Upper lobe of right lung (tissue), 1 donor: Measurements from ENCODE around the gene SIMC1. TPM values are rescaled to one million over a fixed set of nuclear protein-coding genes. Genes with fewer than 3 reads are reported as not detected.
"Not testable (repeated sequence)": the region's sequence is repeated elsewhere in the genome, so short reads cannot be mapped to it uniquely, and the experiment has no call there.

Experiments used
- ATAC-seq: fragments of 200-7000 bp; cut with Tn5 transposase; one replicate; pipeline ENCODE4 v1.9.1; 2020; ENCODE audit warnings: mild to moderate bottlenecking, moderate library complexity
- DNase-seq: peaks from one replicate; pipeline ENCODE4 v3.0.0-alpha.2; 2020
- H3K27ac ChIP-seq: fragments of 200-600 bp; one replicate; pipeline ENCODE4 v1.8.0; 2022
- H3K27me3 ChIP-seq: fragments of 200-600 bp; one replicate; pipeline ENCODE4 v1.8.0; 2022; ENCODE audit warnings: mild to moderate bottlenecking
- H3K36me3 ChIP-seq: fragments of 200-600 bp; one replicate; pipeline ENCODE4 v1.8.0; 2022
- H3K4me1 ChIP-seq: fragments of 200-600 bp; one replicate; pipeline ENCODE4 v1.8.0; 2022
- H3K4me3 ChIP-seq: fragments of 200-600 bp; one replicate; pipeline ENCODE4 v1.8.0; 2022; ENCODE audit warnings: mild to moderate bottlenecking
- H3K9me3 ChIP-seq: fragments of 200-600 bp; one replicate; pipeline ENCODE4 v1.8.0; 2022
- intact Hi-C: fragments of 100-400 bp; cut with DNase I; formaldehyde crosslinking; loops from one replicate; pipeline ENCODE4 v1.11.0; 2022
- total RNA-seq: library from RNA; stranded (reverse); fragmentation: NEBNext Ultra II Directional; extraction: Animal tissue kit (Norgen Biotek cat#: 25700); gene quantifications from one replicate; pipeline ENCODE4 v1.2.1, GENCODE V29; 2021
- TF ChIP-seq, protein P1 (sequence below): fragments of 200-600 bp; IDR thresholded peaks from one replicate; pipeline ENCODE4 v1.8.0; 2022; ENCODE audit warnings: antibody characterized with exemption
- donor health status: DM: no; HTN: yes; CAD: no; lungs with severe emphysema.

SIMC1 gene
- total RNA-seq, 1 donor from 2014 or later, result 17.6 TPM

DNA sequence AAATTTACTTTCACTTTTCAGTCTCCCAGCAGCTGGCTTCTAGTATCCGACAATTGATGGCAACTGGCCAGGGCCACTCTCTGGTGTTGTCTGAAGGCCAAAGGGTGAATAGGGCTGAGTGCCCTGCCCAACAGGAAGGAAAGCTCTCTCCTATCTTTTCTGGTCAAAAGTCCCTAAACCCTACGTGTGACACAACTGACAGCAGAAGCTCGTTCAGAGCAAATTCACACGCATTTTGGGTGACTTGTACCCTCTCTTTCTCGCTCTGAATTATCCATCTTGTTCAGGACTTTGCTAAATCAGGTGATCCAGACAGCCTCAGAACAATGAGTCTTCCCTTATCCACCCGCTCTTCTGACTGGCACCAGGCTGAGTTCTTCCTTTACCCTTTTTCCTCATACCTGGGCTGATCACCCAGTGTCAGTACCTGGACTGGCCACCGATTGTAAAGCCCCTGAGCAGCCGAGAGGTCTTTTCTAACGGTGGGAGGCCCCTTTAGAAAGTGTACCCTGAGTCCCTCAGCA is 21.8 kb upstream of the SIMC1 start:
- H3K9me3 ChIP-seq, H3K4me1 ChIP-seq, H3K27ac ChIP-seq, H3K4me3 ChIP-seq, H3K36me3 ChIP-seq, H3K27me3 ChIP-seq, intact Hi-C loops: not testable (repeated sequence)
- peak; percentile 80 for ATAC-seq
- DNase-seq, result peak; percentile 84

DNA sequence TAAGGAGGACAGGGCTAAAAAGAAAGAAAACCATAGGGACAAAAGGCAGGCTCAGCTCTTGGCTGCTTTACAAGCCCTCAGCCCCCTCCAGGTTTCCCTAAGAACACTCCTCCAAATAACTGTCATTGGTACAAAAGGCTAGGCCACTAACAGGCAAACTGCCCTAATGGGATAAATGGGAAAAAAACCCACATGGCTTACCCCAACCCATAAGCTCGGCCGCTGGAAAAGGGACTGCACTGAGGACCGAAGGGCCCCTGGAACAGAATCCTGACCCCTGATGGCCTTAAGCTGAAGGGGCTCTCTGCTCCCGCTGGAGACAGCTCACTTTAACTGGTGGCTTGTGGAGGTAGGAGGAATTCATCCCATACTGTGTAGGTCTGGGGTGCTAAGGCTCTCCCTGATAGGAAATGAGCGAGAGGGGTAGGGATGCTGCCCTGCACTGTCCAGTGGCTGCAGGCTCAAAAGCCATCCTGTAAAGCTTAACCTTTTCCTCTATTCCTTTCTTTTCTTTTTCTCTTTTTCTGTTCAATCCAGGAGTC is 21.0 kb upstream of the SIMC1 start:
- H3K4me3 ChIP-seq, intact Hi-C loops, H3K36me3 ChIP-seq, DNase-seq, H3K9me3 ChIP-seq, H3K27me3 ChIP-seq, H3K27ac ChIP-seq, H3K4me1 ChIP-seq, ATAC-seq: not testable (repeated sequence)

DNA sequence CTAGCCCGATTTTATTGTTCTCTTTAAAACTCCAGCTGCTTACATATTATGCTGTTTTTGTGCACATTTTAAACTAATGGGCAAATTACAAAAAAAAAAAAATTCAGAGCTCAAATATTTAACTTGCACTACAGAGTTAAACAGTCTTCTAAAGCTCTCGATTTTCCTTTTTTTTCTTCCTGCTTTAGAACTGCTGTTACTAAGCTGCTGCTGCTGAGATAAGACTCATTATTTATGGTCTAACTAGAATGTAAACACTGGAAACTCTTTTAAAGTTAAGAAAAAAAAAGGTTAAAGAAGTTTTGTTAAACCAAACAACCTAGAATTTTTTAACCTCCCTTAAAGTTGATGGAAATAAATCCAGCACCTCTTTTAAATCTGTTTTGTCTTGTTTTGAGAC is 20.5 kb upstream of the SIMC1 start:
- ATAC-seq, H3K4me1 ChIP-seq, DNase-seq, H3K4me3 ChIP-seq, H3K36me3 ChIP-seq, intact Hi-C loops, H3K27me3 ChIP-seq, H3K9me3 ChIP-seq, H3K27ac ChIP-seq: not testable (repeated sequence)

DNA sequence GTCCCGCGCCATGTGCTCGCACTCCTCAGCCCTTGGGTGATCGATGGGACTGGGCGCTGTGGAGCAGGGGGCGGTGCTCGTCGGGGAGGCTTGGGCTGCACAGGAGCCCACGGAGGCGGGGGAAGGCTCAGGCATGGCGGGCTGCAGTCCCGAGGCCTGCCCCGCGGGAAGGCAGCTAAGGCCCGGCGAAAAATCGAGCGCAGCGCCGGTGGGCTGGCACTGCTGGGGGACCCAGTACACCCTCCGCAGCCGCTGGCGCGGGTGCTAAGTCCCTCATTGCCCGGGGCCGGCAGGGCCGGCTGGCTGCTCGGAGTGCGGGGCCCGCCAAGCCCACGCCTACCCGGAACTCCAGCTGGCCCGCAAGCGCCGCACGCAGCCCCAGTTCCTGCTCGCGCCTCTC is 16.2 kb upstream of the SIMC1 start:
- H3K27me3 ChIP-seq, DNase-seq, intact Hi-C loops, H3K4me3 ChIP-seq, H3K9me3 ChIP-seq, H3K4me1 ChIP-seq, H3K27ac ChIP-seq, H3K36me3 ChIP-seq, ATAC-seq: not testable (repeated sequence)

DNA sequence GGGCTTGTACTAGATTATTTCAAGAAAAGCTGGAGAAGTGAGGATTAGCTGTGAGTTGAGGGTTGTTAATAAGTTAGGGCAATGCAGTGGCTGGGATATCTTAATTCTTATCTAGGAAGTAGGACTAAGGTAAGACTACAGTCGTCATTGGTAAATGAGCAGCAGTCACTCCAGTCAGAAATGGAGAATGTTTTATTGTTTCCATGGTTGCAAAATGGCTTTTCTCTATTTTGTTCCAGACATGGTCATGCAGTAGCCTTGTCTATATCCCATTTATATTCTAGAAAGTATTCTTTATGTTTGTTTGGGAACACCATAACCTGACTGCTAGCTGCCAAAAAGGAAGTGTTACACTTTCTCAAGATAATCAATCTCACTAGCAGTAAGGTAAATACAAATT is 9.9 kb upstream of the SIMC1 start:
- H3K4me1 ChIP-seq, DNase-seq, H3K27me3 ChIP-seq, H3K36me3 ChIP-seq, H3K9me3 ChIP-seq, ATAC-seq, intact Hi-C loops, H3K27ac ChIP-seq, H3K4me3 ChIP-seq: not testable (repeated sequence)

DNA sequence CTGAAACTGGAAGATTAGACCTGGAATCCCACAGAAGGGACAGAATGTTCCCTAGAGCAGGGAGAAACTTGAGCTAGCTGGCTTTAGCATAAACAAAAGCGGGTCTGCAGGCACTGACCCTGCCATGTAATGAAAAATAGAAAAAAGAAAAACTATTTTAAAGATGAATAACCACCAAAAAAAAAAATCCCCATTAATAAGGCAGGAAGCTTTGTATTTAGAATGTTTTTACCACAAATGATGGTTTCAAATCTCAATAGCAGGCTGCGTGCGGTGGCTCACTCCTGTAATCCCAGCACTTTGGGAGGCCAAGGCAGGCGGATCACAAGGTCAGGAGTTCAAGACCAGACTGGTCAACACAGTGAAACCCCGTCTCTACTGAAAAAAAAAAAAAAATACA is 5.0 kb upstream of the SIMC1 start:
- H3K27ac ChIP-seq, H3K36me3 ChIP-seq, intact Hi-C loops, H3K27me3 ChIP-seq, H3K4me3 ChIP-seq, ATAC-seq, DNase-seq, H3K9me3 ChIP-seq, H3K4me1 ChIP-seq: not testable (repeated sequence)

DNA sequence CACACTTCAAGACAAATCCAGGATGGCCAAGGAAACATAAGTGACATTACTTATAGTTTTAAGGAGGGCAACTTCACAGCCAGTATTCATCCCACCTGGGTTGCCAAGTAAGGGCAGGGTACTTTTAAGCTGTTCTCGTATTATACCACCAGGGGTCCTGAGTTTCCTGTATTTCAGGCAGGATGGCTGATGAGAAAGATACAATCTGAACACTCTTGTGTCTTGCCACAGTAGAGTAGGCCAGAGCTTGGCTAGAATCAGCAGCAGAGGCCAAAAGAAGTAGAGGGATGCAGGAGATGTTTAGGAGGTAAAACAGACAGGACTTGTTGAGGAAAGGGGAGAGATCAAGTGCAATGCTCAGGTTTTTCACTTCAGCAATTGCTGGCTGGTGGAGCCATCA is 3.1 kb upstream of the SIMC1 start:
- H3K36me3 ChIP-seq, H3K4me1 ChIP-seq, H3K4me3 ChIP-seq, intact Hi-C loops, H3K27ac ChIP-seq, DNase-seq, H3K9me3 ChIP-seq, H3K27me3 ChIP-seq: not testable (repeated sequence)
- ATAC-seq, result peak; percentile 54
- TF ChIP-seq, protein P1, sequence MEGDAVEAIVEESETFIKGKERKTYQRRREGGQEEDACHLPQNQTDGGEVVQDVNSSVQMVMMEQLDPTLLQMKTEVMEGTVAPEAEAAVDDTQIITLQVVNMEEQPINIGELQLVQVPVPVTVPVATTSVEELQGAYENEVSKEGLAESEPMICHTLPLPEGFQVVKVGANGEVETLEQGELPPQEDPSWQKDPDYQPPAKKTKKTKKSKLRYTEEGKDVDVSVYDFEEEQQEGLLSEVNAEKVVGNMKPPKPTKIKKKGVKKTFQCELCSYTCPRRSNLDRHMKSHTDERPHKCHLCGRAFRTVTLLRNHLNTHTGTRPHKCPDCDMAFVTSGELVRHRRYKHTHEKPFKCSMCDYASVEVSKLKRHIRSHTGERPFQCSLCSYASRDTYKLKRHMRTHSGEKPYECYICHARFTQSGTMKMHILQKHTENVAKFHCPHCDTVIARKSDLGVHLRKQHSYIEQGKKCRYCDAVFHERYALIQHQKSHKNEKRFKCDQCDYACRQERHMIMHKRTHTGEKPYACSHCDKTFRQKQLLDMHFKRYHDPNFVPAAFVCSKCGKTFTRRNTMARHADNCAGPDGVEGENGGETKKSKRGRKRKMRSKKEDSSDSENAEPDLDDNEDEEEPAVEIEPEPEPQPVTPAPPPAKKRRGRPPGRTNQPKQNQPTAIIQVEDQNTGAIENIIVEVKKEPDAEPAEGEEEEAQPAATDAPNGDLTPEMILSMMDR, result peak; percentile 40

DNA sequence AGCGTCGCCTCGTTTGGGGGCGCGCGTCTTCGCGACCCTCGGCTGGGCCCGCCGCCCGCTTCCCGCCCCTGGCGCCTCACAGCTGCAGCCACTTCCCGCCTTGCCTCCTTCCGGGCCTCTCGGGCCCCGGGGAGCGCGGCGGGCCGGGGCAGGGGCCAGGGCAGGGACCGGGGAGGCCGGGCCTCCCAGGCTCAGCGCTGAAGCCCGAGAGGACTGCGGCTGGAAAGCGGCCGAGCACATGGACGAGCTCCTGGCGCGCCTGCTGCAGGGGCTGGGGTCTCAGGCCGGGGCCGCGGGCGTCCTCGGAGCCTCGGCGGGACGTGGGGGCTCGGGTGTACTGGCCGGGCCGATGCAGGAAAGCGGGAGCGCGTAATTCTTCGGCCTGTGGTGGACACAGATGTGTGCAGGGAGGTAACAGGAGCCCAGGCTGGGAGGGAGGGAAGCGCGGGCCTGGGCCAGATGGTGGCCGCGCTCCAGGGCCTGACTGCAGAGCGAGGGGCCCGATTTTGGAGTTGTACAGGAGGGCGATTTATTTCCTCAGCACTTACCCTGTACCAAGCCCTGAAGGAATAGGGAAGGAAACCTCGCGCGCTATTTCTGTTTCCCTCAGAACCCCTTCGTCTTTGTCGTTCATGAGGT is 540 bp downstream of the SIMC1 start:
- H3K9me3 ChIP-seq, H3K4me1 ChIP-seq, H3K27ac ChIP-seq, H3K27me3 ChIP-seq, DNase-seq, intact Hi-C loops, H3K36me3 ChIP-seq: not testable (repeated sequence)
- peak overlapping the region; percentile 45 for H3K4me3 ChIP-seq
- ATAC-seq, result peak; percentile 79

DNA sequence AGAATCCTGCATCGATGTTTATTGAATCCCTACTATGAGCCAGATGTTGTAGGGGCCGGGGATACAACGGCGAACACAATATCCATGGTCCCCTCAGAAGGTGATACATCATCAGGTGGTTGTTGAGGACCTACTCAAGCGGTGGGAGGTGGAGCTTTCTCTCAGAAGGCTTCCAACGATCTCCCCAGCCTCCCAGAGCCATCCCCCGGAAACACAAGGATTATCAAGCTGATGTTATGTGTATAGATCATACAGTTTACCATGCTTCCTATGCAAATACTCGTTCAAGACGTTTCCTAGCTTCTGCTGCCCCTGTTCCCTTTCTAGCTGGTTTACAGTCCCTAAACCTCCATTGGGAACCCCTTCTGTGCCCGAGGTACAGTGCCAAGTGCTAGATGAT is 1.1 kb downstream of the SIMC1 start:
- DNase-seq, H3K27me3 ChIP-seq, H3K27ac ChIP-seq, intact Hi-C loops, H3K4me3 ChIP-seq, H3K9me3 ChIP-seq, H3K36me3 ChIP-seq, H3K4me1 ChIP-seq, ATAC-seq: not testable (repeated sequence)

DNA sequence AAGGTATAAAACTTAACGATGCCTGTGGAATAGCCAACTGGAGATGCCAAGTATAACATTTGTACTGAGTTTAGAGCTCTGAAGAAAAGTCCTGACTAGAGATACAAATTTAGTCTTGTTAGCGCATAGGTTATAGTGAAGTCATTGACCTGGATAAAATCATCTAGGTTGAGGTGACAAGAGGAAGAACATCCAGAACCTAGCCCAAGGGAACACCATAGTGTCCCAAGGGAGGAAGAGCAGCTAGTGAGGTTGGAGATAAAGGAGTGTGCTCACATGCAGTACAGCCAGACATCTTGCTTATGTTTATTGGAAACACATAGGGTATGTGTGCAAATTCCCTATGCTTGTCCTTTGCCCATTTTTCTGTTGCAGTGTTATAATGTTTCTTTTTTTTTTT is 6.1 kb downstream of the SIMC1 start:
- H3K4me1 ChIP-seq, DNase-seq, ATAC-seq, H3K27me3 ChIP-seq, H3K36me3 ChIP-seq, intact Hi-C loops, H3K9me3 ChIP-seq, H3K27ac ChIP-seq, H3K4me3 ChIP-seq: not testable (repeated sequence)

DNA sequence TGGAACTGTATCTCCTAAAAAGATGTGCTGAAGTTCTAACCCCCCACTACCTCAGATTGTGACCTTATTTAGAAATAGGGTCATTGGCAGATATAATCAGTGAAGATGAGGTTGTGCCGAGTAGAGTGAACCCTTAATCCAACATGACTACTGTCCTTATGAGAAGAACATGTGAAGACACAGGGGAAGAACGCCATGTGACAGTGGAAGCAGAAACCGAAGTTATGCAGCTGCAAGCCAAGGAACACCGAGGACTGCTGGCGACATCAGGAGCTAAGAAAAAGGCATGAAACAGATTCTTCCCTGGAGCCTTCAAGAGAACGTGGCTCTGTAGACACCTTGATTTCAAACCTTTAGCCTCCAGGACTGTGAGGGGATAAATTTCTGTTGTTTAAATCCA is 6.8 kb downstream of the SIMC1 start:
- H3K36me3 ChIP-seq, DNase-seq, H3K4me3 ChIP-seq, H3K27me3 ChIP-seq, ATAC-seq, H3K9me3 ChIP-seq, H3K27ac ChIP-seq, intact Hi-C loops, H3K4me1 ChIP-seq: not testable (repeated sequence)

DNA sequence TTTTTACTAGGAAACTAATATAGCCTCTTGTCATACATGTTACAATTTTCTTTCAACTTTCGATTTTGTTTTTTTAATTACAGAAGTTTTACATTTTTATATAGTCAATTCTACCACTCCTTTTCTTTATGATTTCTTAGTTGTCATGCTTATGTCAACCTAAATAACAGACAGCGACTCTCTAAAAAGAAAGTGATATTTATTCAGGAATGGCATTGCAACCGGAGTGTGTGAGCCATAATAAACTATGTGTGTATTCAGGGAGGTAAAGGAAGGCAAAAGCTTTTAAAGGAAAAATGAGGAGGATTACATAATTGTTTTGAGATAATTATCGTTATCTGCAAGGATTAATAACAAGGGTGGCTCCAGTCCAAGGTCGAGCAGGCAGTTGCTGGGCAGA is 7.3 kb downstream of the SIMC1 start:
- H3K9me3 ChIP-seq, intact Hi-C loops, ATAC-seq, H3K4me1 ChIP-seq, H3K36me3 ChIP-seq, H3K27ac ChIP-seq, H3K4me3 ChIP-seq, H3K27me3 ChIP-seq, DNase-seq: not testable (repeated sequence)

DNA sequence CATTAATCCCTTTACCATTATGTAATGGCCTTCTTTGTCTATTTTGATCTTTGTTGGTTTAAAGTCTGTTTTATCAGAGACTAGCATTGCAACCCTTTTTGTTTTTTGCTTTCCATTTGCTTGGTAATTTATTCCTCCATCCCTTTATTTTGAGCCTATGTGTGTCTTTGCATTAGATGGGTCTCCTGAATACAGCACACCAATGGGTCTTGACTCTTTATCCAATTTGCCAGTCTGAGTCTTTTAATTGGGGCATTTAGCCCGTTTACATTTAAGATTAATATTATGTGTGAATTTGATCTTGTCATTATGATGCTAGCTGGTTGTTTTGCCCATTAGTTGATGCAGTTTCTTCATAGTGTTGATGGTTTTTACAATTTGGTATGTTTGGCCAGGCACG is 12.5 kb downstream of the SIMC1 start:
- intact Hi-C loops, DNase-seq, H3K27ac ChIP-seq, H3K9me3 ChIP-seq, ATAC-seq, H3K36me3 ChIP-seq, H3K4me1 ChIP-seq, H3K4me3 ChIP-seq, H3K27me3 ChIP-seq: not testable (repeated sequence)

DNA sequence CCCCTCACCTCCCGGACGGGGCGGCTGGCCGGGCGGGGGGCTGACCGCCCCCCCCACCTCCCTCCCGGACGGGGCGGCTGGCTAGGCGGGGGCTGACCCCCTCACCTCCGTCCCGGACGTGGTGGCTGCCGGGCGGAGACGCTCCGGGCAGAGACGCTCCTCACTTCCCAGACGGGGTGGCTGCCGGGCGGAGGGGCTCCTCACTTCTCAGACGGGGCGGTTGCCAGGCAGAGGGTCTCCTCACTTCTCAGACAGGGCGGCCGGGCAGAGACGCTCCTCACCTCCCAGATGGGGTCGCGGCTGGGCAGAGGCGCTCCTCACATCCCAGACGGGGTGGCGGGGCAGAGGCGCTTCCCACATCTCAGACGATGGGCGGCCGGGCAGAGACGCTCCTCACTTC is 13.9 kb downstream of the SIMC1 start:
- H3K9me3 ChIP-seq, H3K36me3 ChIP-seq, H3K4me3 ChIP-seq, H3K27ac ChIP-seq, H3K27me3 ChIP-seq, intact Hi-C loops, ATAC-seq, DNase-seq, H3K4me1 ChIP-seq: not testable (repeated sequence)
